HepG2 (cell line): ENCODE measurements around the gene ZBTB32.

Experiments used
- ATM ChIP-seq: fragments of 450-650 bp; IDR thresholded peaks from 2 replicates; pipeline ENCODE4 v1.7.1; 2017; ENCODE audit warnings: mild to moderate bottlenecking, borderline replicate concordance
- FOXP1 ChIP-seq, 2 experiments: fragments of 450-650 bp in 1 of 2; IDR thresholded peaks; 2 replicates each; pipeline ENCODE4 v1.6.1; 2017 to 2018; ENCODE audit warnings: antibody characterized with exemption in 1 of 2
- MYC ChIP-seq: sonication (generic); formaldehyde crosslinking; IDR thresholded peaks from 2 replicates; pipeline ENCODE4 v1.9.0; 2021; ENCODE audit warnings: missing genetic modification reagents, borderline replicate concordance
- ZNF263 ChIP-seq: sonication (generic); formaldehyde crosslinking; IDR thresholded peaks from 2 replicates; pipeline ENCODE4 v1.4.0; 2020; ENCODE audit warnings: missing genetic modification reagents
- ZNF883 ChIP-seq: sonication (generic); formaldehyde crosslinking; IDR thresholded peaks from 2 replicates; pipeline ENCODE4 v1.5.1; 2020; ENCODE audit warnings: mild to moderate bottlenecking, missing genetic modification reagents; ENCODE audit errors: not compliant biosample characterization

DNA sequence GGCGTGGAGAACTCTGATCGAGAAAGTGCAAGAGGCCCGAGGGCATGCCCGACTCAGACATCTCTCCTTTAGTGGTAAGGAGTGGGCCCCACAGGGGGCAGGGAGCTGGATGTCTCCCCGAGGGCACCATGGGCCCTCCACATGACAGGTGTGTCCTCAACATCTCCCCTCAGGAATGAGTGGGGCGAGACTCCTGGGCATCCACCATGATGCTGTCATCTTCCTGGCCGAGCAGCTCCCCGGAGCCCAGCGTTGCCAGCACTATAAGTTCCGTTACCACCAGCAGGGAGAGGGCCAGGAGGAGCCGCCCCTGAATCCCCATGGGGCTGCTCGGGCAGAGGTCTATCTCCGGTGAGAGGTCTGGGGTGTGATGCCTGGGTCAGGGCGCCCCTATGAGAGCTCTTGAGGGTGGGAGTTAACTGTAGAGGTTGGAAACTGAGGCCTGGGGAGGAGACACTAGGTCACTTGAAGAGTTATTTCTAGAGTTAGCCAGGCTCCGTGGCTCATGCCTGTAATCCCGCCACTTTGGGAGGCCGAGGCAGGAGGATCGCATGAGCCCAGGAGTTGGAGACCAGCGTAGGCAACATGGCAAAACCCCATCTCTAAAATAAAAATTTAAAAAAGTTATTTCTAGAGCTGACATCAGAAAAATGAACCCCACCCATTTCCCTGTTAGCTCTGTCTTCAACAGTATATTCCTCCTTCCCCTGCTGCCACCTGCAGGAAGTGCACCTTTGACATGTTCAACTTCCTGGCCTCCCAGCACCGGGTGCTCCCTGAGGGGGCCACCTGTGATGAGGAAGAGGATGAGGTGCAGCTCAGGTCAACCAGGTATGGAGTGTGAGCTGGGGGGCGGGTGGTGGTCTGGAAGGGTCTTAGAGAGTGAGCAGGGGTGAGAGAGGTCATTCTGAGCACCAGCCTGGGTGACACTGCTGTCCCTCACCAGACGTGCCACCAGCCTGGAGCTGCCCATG, 32.8 kb downstream of the ZBTB32 start:
- no peak for TF ChIP-seq FOXP1 (IDR thresholded peaks at IDR 0.05)
- TF ChIP-seq FOXP1 (CRISPR knock-in tag; IDR thresholded peaks at IDR 0.05) = no peak
- no peak for TF ChIP-seq ZNF263 (CRISPR knock-in tag)
- TF ChIP-seq ATM = no peak
- no peak for TF ChIP-seq ZNF883
- no peak for TF ChIP-seq MYC
